ENCODE data around the gene ZACN.

ZACN gene

DNA sequence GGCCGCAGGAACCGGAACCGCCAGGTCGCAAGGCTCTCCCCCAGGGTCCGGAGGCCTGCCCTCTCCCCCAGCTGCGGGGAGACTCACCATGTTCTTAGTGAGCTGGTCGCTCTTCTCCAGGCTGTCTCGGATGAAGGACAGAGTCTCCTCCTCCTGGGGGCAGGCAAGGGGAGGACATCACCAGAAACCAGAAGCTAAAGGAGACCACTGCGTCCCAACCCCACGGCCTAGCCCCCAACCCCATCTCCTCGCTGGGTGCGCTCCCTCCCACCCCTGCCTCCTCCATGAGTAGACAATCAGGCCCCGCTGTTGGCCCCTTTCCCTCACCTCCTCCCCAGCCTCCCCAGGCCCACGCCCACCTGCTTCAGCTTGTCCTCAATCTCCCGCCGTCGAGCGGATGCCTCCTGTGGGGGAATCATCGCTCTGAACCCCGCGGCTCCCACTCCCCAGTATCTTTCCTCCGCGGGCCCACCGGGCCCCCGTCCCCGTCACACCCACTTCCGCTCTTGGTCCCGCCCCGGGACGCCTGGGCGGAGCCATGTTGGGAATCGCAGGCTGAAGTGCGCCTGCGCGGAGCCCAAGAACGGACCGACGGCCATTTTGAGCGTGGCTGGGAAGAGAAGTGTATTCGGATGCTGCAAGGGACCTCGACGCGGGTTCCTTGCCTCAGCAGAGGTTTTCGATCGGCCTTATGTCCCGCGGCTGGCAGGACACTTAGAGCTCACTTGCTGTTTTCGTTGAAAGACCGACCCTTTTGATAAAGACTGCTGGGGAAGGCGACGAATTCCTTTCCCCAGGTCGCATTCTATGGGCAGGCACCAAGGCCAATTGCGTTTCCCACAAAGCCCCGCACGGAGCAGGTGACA lies 24.5 kb downstream of the ZACN start, which contains the start of gene EXOC7:
Gene EXOC7, minus strand, starts transcription at position 514 of the 866 bp plus-strand sequence. Its CDS starts 95 bp downstream, at position 419.
- peak within 1 kb of the TSS; percentile 92 for H3K27ac ChIP-seq

DNA sequence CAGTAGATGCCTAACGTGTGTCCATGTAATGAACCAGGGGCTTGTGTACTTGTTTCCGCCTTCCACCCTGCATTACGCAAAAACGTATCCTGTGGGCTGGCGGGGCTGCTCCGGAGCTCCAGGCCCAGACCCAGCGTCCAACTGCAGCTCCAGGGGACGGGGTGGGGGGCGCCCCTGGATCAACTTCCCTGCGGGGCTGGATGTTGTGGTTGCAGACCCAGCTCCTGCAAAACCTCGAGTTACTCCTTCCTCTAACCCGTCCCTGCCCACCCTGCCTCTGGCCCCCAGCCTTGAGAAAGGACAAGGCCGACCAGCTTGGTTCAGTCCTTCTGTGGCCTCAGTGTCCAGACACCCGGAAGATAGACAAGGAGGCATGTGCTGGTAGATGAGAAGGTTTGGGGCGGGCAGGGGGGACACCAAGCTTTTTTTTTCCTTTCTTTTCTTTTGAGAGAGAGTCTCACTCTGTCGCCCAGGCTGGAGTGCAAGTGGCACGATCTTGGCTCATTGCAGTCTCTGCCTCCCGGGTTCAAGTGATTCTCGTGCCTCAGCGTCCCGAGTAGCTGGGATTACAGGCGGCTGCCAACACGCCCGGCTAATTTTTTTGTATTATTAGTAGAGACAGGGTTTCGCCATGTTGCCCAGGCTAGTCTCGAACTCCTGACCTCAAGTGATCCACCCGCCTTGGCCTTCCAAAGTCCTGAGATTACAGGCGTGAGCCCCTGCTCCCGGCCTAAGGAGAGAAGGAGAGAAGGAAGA lies 25.3 kb downstream of the ZACN start:
- H3K27me3 ChIP-seq (ENCODE audit: insufficient read depth, low read depth, severe bottlenecking), result no peaks in the 10 kb centered on the region
- no peaks in the 10 kb centered on the region for H3K9me3 ChIP-seq (ENCODE audit: severe bottlenecking)
- H3K4me3 ChIP-seq (ENCODE audit: low read depth, low read length), result peak overlapping the region; percentile 62
- no peak for DNase-seq
- peak overlapping the region; percentile 92 for H3K27ac ChIP-seq
- peaks cover 34% of the 10 kb centered on the region for H3K36me3 ChIP-seq
- TF ChIP-seq, protein P1, sequence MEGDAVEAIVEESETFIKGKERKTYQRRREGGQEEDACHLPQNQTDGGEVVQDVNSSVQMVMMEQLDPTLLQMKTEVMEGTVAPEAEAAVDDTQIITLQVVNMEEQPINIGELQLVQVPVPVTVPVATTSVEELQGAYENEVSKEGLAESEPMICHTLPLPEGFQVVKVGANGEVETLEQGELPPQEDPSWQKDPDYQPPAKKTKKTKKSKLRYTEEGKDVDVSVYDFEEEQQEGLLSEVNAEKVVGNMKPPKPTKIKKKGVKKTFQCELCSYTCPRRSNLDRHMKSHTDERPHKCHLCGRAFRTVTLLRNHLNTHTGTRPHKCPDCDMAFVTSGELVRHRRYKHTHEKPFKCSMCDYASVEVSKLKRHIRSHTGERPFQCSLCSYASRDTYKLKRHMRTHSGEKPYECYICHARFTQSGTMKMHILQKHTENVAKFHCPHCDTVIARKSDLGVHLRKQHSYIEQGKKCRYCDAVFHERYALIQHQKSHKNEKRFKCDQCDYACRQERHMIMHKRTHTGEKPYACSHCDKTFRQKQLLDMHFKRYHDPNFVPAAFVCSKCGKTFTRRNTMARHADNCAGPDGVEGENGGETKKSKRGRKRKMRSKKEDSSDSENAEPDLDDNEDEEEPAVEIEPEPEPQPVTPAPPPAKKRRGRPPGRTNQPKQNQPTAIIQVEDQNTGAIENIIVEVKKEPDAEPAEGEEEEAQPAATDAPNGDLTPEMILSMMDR (IDR thresholded peaks at IDR 0.05; ENCODE audit: low read depth, low read length), result no peak

More for the DNA sequence above, 24.5 kb downstream of the ZACN start, which contains the start of gene EXOC7:
- TF ChIP-seq, protein P1 (IDR thresholded peaks at IDR 0.05; ENCODE audit: low read depth, low read length), result no peak
- peaks cover 41% of the 10 kb centered on the region for H3K36me3 ChIP-seq
- peak; percentile 95 for DNase-seq
- no peaks in the 10 kb centered on the region for H3K27me3 ChIP-seq (ENCODE audit: insufficient read depth, low read depth, severe bottlenecking)
- no peaks in the 10 kb centered on the region for H3K9me3 ChIP-seq (ENCODE audit: severe bottlenecking)
- H3K4me3 ChIP-seq (ENCODE audit: low read depth, low read length), result peak within 1 kb of the TSS; percentile 62

DNA sequence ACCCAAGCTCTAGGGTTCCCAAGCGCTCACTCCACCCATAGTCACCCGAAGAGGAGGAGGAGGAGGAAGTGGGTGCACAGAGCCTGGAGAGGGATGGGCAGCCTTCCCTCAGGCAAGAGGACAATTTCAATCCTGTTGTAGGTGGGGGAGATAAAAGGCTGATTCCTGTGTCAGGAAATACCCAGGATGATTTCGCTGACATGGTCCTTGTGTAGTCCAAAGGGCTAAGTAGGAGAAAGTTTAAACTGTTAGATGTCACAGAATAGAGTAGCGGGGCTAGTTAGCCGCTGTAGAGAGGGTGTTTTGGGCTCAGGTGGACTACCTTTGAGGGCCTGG lies 25.9 kb downstream of the ZACN start:
- Histone ChIP-seq H3K36me3 (peaks cover 29% of the 10 kb centered on the region), H3K9me3 (ENCODE audit: severe bottlenecking) (no peaks in the 10 kb centered on the region), H3K4me3 (ENCODE audit: low read depth, low read length) (no peak overlapping the region), H3K27ac (peak overlapping the region; percentile 92), H3K27me3 (ENCODE audit: insufficient read depth, low read depth, severe bottlenecking) (no peaks in the 10 kb centered on the region)
- no peak for DNase-seq
- TF ChIP-seq, protein P1 (IDR thresholded peaks at IDR 0.05; ENCODE audit: low read depth, low read length), result no peak

DNA sequence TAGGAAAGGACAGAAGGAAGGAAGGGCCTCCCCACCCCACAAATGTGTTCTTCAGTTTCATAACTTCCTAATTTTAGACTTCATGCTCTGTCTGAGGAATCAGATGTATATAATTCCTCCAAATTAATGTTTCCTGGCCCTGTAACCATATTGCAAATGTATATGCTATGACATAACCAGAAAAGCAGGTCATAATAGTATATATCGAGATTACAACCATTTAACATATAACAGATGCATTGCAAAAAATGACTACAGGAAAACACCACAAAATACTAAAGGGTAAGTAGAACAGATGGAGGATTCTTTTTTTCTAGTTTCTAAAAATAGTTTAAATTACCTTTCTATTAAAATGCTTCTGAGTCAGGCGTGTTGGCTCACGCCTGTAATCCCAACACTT lies 27.7 kb downstream of the ZACN start:
- no peak for DNase-seq
- TF ChIP-seq, protein P1 (IDR thresholded peaks at IDR 0.05; ENCODE audit: low read depth, low read length), result no peak
- Histone ChIP-seq H3K27ac (peak overlapping the region; percentile 92), H3K27me3 (ENCODE audit: insufficient read depth, low read depth, severe bottlenecking) (no peaks in the 10 kb centered on the region), H3K9me3 (ENCODE audit: severe bottlenecking) (no peaks in the 10 kb centered on the region), H3K36me3 (peaks cover 11% of the 10 kb centered on the region), H3K4me3 (ENCODE audit: low read depth, low read length) (peak overlapping the region; percentile 5; the same call in 1 of the 2 replicates)

DNA sequence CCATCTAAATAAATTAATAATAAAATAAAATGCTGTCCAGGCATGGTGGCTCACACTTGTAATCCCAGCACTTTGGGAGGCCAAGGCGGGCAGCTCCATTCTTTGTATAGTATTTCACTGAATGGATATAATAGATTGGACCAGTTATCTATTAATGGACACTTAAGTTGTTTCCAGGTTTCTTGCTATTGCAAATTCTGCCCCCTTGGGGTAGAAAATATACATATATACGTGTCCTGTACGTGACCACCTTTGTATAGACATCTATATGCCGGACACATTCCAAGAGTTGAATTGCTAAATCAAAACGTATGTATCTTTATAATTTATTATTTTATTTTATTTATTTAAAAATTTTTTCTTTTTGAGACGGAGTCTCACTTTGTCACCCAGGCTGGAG lies 28.5 kb downstream of the ZACN start:
- Histone ChIP-seq H3K27me3 (ENCODE audit: insufficient read depth, low read depth, severe bottlenecking) (no peaks in the 10 kb centered on the region), H3K4me3 (ENCODE audit: low read depth, low read length) (no peak overlapping the region), H3K27ac (peak overlapping the region; percentile 92), H3K36me3 (peaks cover 4% of the 10 kb centered on the region), H3K9me3 (ENCODE audit: severe bottlenecking) (no peaks in the 10 kb centered on the region)
- no peak for DNase-seq
- TF ChIP-seq, protein P1 (IDR thresholded peaks at IDR 0.05; ENCODE audit: low read depth, low read length), result no peak
